ENCODE measurements around the gene VPS54. TPM values are rescaled to one million over a fixed set of nuclear protein-coding genes. Genes with fewer than 3 reads are reported as not detected.
"Not testable (repeated sequence)": the region's sequence is repeated elsewhere in the genome, so short reads cannot be mapped to it uniquely, and the experiment has no call there.

The VPS54 gene
- total RNA-seq, 1 experiment from 2014 or later: 14.8 TPM

DNA sequence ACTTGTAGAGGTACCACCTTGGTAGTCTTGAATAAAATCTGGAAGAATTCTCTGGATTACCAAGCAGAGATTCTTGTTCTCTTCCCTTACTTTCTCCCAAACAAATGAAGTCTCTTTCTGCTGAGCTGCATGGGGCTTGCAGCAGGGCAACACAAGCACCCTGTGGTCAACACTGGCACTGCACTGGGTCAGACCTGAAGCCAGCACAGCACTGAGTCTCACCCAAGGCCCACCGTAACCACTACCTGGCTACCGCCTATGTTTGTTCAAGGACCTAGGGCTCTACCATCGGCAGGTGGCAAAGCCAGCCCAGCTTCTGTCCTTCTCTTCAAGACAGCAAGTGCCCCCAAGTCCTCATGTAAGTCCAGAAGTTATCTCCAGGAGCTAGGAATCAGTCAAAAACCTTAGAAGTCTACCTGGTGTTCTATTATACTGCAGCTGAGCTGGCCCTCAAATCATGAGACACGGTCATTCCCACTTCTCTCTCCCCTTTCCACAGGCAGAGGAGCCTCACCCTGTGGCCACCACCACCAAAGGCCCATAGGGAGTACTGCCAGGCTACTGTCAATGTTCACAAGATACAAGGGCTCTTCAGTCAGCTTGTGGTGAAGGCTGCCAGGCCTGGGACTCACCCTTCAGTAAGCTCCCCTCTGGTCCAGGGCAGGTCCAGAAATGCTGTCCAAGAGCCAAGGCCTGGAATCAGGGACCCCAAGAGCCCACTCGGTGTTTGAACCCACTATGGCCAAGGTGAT is 18.4 kb downstream of the VPS54 start:
- in situ Hi-C loops (cut with HindIII; ENCODE audit: low pct_unique_long_range_greater_than_20kb, low sequenced_read_pairs): no loop called here
- no peak for DNase-seq (ENCODE audit: low read depth)

GRCh38 chr2:63999049-63999448 is 20.2 kb downstream of the VPS54 start:
- in situ Hi-C loops (cut with HindIII; ENCODE audit: low pct_unique_long_range_greater_than_20kb, low sequenced_read_pairs): no loop called here

GRCh38 chr2:63996582-63997198 is 22.5 kb downstream of the VPS54 start:
- in situ Hi-C loops (cut with HindIII; ENCODE audit: low pct_unique_long_range_greater_than_20kb, low sequenced_read_pairs); DNase-seq (ENCODE audit: low read depth): not testable (repeated sequence)

More at GRCh38 chr2:63999049-63999448, 20.2 kb downstream of the VPS54 start:
- DNase-seq (ENCODE audit: low read depth): no peak

GRCh38 chr2:63994329-63995070 is 24.7 kb downstream of the VPS54 start:
- DNase-seq (ENCODE audit: low read depth); in situ Hi-C loops (cut with HindIII; ENCODE audit: low pct_unique_long_range_greater_than_20kb, low sequenced_read_pairs): not testable (repeated sequence)

DNA sequence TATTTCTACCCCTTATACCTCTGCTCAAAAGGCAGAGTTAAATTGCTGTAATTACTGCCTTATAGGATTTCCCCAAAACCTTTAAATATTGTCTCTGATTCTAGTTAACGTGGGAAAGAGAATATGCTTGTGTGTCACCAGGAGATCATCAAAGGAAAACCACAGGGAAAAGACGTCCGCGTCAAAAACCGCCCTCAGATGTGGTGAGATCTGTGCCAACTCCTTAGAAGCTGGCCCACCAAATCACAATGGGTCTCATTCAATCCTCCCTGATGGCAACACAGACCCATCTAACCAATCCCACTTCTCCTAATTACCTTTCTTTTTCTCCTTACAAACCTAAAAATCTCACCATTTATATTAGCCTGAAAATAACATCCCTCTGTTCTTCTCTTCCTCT is 25.4 kb downstream of the VPS54 start:
- DNase-seq (ENCODE audit: low read depth): no peak
- in situ Hi-C loops (cut with HindIII; ENCODE audit: low pct_unique_long_range_greater_than_20kb, low sequenced_read_pairs): no loop called here

DNA sequence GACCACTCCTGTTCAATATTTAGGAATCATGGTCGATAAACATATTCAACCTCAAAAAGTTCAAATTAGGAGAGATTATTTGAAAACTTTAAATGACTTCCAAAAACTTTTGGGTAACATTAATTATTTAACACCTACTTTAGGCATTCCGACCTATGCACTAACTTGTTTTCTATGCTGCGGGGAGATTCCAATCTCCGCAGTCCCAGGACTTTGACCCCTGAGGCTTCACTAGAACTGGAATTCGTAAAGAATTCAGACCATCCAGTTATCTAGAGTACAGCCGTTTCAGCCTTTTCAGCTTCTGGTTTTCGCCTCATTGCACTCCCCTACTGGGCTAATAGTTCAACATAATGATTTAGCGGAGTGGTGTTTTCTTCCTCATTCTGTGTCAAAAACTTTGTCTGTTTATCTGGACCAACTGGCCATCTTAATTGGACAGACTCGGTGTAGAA is 26.1 kb downstream of the VPS54 start:
- in situ Hi-C loops (cut with HindIII; ENCODE audit: low pct_unique_long_range_greater_than_20kb, low sequenced_read_pairs); DNase-seq (ENCODE audit: low read depth): not testable (repeated sequence)

DNA sequence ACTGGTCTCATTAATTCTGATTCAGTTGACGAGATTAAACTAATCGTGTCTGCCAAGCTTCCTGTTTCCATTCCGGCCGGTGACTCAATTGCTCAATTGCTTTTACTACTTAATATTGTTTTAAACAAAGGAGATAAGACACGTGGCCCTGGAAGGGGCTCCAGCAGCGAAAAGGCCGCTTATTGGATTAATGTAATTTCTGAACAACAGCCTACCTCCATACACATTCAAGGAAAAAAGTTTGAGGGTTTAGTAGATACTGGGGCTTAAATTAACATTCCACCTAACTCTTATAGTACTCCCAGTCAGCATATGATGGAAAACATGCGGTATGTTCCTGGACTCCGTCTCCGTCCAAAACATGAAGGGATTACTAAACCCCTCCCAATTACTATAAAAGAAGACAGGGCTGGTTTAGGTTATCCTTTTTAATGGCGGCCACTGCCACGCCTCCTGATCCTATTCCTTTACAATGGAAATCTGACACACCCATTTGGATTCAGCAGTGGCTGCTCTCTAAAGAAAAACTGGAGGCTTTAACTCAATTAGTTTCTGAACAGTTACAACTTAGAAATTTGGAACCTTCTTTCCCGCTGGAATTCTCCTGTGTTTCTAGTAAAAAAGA is 27.1 kb downstream of the VPS54 start:
- DNase-seq (ENCODE audit: low read depth): no peak
- in situ Hi-C loops (cut with HindIII; ENCODE audit: low pct_unique_long_range_greater_than_20kb, low sequenced_read_pairs): no loop called here

DNA sequence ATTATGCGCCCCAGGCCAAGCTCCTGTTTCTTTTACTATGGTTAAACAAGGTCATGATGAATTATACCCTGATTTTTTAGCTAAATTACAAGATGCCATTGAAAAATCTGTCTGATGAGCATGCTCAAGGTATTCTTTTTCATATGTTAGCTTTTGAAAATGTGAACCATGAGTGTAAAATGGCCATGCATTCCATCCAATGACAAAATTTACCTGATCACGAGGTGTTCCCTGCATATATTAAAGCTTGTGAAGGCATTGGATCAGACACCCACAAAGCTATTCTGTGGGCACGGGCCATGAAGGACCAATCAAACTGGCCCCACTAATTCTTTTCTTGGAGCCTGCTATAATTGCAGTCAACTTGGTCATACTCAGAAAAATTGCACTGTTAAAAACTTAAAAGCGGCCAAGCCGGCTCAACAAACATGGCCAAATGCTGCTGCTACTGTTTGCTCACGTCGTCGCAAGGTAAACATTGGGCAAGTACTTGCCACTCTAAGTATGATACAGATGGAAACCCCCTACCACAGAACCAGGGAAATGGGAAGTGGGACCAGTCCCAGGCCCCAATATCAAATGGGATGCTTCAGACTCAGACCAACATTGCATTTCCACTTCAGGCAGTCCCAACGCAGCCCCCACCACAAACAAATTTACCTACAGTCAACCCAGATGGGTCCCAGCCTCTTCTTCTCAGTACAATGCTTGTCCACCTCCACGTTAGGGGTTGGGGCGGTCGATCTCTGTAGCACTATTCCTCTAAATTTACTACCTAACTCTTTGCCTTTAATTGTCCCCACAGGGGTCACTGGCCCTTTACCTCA is 27.8 kb downstream of the VPS54 start:
- DNase-seq (ENCODE audit: low read depth); in situ Hi-C loops (cut with HindIII; ENCODE audit: low pct_unique_long_range_greater_than_20kb, low sequenced_read_pairs): not testable (repeated sequence)

DNA sequence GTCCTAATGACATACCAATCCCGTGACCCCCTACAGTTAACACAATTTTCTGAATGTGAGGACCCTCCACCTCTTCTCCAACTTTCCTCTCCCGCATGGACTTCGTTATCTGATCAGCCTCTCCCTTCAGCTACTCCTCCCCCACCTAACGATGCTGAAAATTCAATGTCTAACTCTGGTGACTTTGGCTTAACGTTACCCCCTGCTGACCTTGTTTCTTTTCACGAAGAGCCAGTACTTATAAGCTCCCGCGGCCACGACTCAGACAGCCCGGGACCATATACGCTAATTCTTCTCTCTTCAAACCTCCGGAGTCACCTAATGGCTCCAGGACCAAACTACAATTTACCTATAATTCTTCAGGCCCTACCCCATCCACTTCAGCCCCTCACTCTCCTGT is 29.2 kb downstream of the VPS54 start:
- DNase-seq (ENCODE audit: low read depth): no peak
- in situ Hi-C loops (cut with HindIII; ENCODE audit: low pct_unique_long_range_greater_than_20kb, low sequenced_read_pairs): no loop called here

DNA sequence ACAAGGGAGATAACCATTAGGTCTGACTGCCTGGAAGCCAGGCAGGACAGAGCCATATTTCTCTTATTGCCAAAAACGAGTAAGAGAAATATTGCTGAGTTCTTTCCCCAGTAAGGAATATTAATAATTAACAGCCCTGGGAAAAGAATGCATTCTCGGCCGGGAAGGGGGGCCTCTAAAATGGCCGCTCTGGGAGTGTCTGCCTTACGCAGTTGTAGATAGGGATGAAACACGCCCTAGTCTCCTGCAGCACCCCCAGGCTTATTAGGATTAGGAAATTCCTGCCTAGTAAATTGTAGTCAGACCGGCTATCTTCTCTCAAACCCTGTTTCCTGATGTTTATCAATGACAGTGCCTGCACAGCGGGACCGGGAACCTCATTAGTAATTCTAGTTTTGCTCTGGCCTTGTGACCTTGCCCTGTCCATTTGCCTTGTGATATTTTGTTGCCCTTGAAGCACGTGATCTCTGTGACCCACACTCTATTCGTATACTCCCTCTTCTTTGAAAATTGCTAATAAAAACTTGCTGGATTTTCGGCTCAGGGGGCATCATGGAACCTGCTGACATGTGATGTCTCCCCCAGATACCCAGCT is 30.3 kb downstream of the VPS54 start:
- DNase-seq (ENCODE audit: low read depth); in situ Hi-C loops (cut with HindIII; ENCODE audit: low pct_unique_long_range_greater_than_20kb, low sequenced_read_pairs): not testable (repeated sequence)

- in situ Hi-C loops (cut with HindIII; ENCODE audit: low pct_unique_long_range_greater_than_20kb, low sequenced_read_pairs): no loop called here
- DNase-seq (ENCODE audit: low read depth): no peak
Observed at GRCh38 chr2:63984606-63985359, 34.4 kb downstream of the VPS54 start.

DNA sequence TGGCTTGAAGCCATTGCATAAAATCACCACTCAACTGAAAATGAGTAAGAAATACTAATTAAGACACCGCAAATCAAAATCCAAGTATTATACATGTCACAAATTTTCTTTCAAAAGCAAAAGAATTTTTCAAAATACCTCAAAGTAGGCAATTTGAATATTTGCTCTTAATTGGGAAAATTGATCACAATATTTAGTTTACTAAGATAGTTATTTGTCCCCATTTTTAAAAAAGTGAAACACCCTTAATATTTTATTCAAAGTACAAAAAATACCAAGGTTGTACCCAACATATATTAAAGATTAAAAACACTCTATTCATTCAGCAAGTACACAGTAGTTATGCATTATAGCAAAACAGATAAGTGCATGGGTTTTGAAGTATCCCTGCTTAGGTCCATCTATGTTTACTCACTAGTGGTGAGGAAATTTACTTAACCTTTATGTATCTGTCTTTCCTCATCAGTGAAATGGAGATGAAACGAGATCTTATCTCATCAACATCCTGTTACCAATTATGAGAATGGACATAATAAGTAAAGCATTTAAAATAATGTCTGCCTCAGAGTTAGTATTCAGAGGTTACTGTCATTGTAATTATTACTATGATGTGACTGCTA is 35.1 kb downstream of the VPS54 start:
- no peak for DNase-seq (ENCODE audit: low read depth)
- in situ Hi-C loops (cut with HindIII; ENCODE audit: low pct_unique_long_range_greater_than_20kb, low sequenced_read_pairs): no loop called here

DNA sequence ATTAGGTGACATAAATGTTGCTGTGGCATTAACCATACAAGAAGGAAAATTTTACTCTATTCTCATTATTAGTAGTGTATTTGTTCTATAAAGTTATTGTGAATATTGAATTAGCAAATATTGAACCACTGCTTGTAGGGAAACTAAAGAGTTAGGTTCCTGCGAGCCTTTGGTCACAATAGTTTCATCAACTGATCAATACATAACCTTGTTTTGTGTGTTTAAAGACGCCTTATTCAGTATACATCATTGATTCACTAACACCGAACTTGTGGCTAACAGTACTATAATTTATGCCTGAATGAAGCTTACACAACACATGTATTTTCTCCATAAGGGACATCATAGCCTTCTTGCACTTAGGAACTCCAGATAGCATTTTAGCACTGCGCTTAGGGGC is 36.9 kb downstream of the VPS54 start:
- DNase-seq (ENCODE audit: low read depth): no peak

GRCh38 chr2:63981702-63982103 is 37.5 kb downstream of the VPS54 start:
- no peak for DNase-seq (ENCODE audit: low read depth)
- in situ Hi-C loops (cut with HindIII; ENCODE audit: low pct_unique_long_range_greater_than_20kb, low sequenced_read_pairs): no loop called here

More for the DNA sequence above, 36.9 kb downstream of the VPS54 start:
- in situ Hi-C loops (cut with HindIII; ENCODE audit: low pct_unique_long_range_greater_than_20kb, low sequenced_read_pairs): no loop called here

DNA sequence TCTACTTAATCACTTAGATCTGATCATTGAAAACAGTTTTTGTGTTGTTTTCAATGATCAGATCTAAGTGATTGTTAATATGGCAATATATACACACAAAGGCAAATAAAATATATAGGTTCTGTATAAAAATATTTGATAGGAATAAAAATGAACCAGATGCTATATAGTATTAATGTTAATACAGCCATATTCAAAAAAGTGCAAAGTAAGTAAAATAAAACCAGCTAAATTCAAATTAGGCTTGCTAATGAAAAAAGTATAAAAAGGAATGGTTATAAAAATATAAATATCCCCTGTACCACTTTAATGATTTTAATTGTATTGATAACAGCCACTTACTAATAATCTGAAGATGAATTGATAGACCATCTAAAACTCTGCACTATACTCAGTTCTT is 38.4 kb downstream of the VPS54 start:
- in situ Hi-C loops (cut with HindIII; ENCODE audit: low pct_unique_long_range_greater_than_20kb, low sequenced_read_pairs): no loop called here
- DNase-seq (ENCODE audit: low read depth): no peak

- no peak for DNase-seq (ENCODE audit: low read depth)
- in situ Hi-C loops (cut with HindIII; ENCODE audit: low pct_unique_long_range_greater_than_20kb, low sequenced_read_pairs): no loop called here
Observed at GRCh38 chr2:63977904-63978303, 41.3 kb downstream of the VPS54 start.
